Stimulated activated effector memory CD8-positive, alpha-beta T cell treated with anti-CD3 and anti-CD28 coated beads, Interleukin-12 subunit alpha, Interleukin-12 subunit beta, amount 100 ng/mL, for 72 hours (primary cell): Measurements from ENCODE around the gene MITD1.

Experiments
- ATAC-seq: fragments of 150-1000 bp; cut with Tn5 transposase; 2 replicates; pipeline ENCODE4 v1.10.0; 2021
- DNase-seq, 2 donors: peaks; one replicate each; pipeline ENCODE4 v3.0.0; 2021 to 2022; ENCODE audit warnings: low spot score in 2 of 2
- H3K27ac Mint-ChIP-seq: one replicate; pipeline ENCODE4 v1.8.0; 2022; ENCODE audit warnings: mild to moderate bottlenecking, mixed read lengths
- H3K36me3 Mint-ChIP-seq: one replicate; pipeline ENCODE4 v1.8.0; 2022; ENCODE audit warnings: mild to moderate bottlenecking, mixed read lengths
- H3K4me1 Mint-ChIP-seq: one replicate; pipeline ENCODE4 v1.8.0; 2022; ENCODE audit warnings: mixed read lengths
- H3K4me3 Mint-ChIP-seq: one replicate; pipeline ENCODE4 v1.8.0; 2022; ENCODE audit warnings: mild to moderate bottlenecking, mixed read lengths
- H3K9me3 Mint-ChIP-seq: one replicate; pipeline ENCODE4 v1.8.0; 2022; ENCODE audit warnings: mixed read lengths

Gene MITD1

DNA sequence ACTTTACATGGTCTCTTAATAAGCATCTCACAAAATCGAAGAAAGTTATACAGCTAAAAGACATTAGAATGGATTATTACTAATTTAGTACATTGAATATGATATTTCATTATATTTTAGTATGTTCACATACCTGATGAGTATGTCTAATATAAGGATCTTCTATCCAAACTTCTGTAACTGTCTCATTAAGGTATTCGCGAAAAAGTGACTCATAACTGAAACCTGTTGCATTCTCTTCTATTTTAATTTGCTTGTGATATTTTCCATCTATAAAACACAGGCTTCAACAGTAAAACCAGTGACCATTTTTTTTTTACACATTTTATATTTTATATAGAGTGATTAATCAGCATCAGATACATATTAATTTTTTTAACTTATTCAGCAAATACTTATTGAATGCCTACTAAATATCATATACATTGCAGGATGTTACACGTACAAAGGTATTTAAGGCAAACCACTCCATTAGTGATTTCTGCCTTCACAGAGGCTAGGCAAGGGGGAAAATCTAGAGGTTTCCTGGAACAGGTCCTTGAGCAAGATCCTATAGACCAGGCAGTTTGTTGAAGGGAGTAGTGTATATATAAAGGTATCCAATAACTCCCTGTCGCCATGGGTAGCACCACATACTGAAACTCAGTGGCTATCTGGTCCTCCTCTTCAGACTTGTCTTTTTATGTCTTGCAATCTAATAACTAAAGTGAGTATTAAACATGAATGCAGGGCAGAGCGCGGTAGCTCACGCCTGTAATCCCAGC, 9.3 kb downstream of the MITD1 start:
- H3K27ac Mint-ChIP-seq, result peak overlapping the region; percentile 34
- peaks cover 87% of the 10 kb centered on the region for H3K36me3 Mint-ChIP-seq

GRCh38 chr2:99169534-99169933, 11.3 kb downstream of the MITD1 start:
- Mint-ChIP-seq H3K4me3 (no peak overlapping the region), H3K27ac (peak overlapping the region; percentile 60), H3K4me1 (peaks cover 22% of the 10 kb centered on the region), H3K36me3 (peaks cover 98% of the 10 kb centered on the region), H3K9me3 (no peaks in the 10 kb centered on the region)
- ATAC-seq, result peak; percentile 88
- DNase-seq, result no peak

More for the DNA sequence above, 9.3 kb downstream of the MITD1 start:
- H3K9me3 Mint-ChIP-seq, result no peaks in the 10 kb centered on the region
- peaks cover 27% of the 10 kb centered on the region for H3K4me1 Mint-ChIP-seq
- H3K4me3 Mint-ChIP-seq, result no peak overlapping the region
- DNase-seq (no peak), ATAC-seq (no peak)

GRCh38 chr2:99166218-99166617, 14.6 kb downstream of the MITD1 start:
- ATAC-seq, result no peak

DNA sequence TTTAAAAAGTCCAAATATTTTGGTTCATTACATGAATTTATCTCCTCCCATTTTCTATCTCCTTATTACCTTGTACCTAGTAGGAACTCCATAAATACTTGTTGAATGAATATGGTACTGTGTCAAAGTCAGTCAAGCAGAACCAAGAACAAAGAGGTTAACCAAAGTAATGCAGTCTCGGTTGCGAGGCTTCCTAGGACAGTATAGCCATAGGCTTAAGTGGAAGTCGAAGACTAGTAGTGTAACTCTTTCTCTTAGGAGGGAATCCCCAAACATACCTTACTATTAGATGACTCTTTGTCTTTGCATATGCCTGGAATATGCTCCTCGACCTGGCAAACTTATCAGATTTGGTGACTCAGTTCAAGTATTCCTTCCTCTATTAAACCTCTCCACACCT, 21.3 kb downstream of the MITD1 start:
- no peak for ATAC-seq
- H3K9me3 Mint-ChIP-seq, result no peaks in the 10 kb centered on the region
- H3K27ac Mint-ChIP-seq, result peak overlapping the region; percentile 53
- H3K4me1 Mint-ChIP-seq, result peaks cover 33% of the 10 kb centered on the region
- H3K4me3 Mint-ChIP-seq, result no peak overlapping the region
- peaks cover 48% of the 10 kb centered on the region for H3K36me3 Mint-ChIP-seq
- no peak for DNase-seq

More at GRCh38 chr2:99166218-99166617, 14.6 kb downstream of the MITD1 start:
- no peaks in the 10 kb centered on the region for H3K9me3 Mint-ChIP-seq
- no peak overlapping the region for H3K4me3 Mint-ChIP-seq
- no peak for DNase-seq
- H3K27ac Mint-ChIP-seq, result no peak overlapping the region
- H3K36me3 Mint-ChIP-seq, result peaks cover 88% of the 10 kb centered on the region
- H3K4me1 Mint-ChIP-seq, result peaks cover 17% of the 10 kb centered on the region

DNA sequence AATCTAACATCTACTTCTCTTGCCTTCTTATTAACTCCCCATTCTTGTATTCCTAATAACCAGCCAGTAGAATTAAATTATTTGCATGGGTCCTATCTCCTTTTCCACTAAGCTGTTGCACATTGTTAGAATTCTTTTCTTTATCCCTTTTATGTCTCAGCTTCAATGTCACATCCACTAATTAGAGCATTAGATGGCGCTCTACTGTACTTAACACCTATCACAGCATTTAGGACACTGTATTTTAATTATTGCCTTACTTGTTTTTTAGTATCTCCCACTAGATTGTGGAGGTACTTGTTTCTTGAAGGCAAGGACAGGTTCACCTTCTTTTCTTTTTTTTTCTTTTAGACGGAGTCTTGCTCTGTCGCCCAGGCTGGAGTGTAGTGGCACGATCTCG, 22.3 kb downstream of the MITD1 start:
- H3K36me3 Mint-ChIP-seq, result peaks cover 45% of the 10 kb centered on the region
- peaks cover 38% of the 10 kb centered on the region for H3K4me1 Mint-ChIP-seq
- H3K27ac Mint-ChIP-seq, result no peak overlapping the region

DNA sequence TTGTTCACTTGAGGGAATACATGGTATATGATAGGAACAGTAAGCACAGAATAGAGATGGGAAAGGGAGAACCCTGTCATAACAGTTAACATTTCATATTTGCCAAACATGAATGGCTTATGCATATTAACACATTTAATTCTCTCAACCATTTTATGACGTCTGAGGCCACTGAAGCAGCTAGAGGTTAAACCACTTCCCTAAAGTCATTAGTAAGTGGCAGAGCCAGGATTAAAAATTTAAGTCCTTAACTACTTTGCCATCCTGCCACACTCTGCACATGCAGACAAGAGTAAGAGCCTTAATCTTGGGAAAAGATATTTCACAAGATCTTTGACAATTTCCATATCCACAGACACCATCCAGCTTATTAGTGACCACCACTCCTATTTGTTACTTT, 24.0 kb downstream of the MITD1 start:
- peaks cover 32% of the 10 kb centered on the region for H3K36me3 Mint-ChIP-seq
- ATAC-seq (no peak), DNase-seq (no peak)
- no peaks in the 10 kb centered on the region for H3K9me3 Mint-ChIP-seq
- peaks cover 38% of the 10 kb centered on the region for H3K4me1 Mint-ChIP-seq
- H3K4me3 Mint-ChIP-seq, result no peak overlapping the region
- H3K27ac Mint-ChIP-seq, result peak overlapping the region; percentile 8

More for the DNA sequence above, 22.3 kb downstream of the MITD1 start:
- DNase-seq, result no peak
- Mint-ChIP-seq H3K9me3 (no peaks in the 10 kb centered on the region), H3K4me3 (no peak overlapping the region)
- no peak for ATAC-seq

DNA sequence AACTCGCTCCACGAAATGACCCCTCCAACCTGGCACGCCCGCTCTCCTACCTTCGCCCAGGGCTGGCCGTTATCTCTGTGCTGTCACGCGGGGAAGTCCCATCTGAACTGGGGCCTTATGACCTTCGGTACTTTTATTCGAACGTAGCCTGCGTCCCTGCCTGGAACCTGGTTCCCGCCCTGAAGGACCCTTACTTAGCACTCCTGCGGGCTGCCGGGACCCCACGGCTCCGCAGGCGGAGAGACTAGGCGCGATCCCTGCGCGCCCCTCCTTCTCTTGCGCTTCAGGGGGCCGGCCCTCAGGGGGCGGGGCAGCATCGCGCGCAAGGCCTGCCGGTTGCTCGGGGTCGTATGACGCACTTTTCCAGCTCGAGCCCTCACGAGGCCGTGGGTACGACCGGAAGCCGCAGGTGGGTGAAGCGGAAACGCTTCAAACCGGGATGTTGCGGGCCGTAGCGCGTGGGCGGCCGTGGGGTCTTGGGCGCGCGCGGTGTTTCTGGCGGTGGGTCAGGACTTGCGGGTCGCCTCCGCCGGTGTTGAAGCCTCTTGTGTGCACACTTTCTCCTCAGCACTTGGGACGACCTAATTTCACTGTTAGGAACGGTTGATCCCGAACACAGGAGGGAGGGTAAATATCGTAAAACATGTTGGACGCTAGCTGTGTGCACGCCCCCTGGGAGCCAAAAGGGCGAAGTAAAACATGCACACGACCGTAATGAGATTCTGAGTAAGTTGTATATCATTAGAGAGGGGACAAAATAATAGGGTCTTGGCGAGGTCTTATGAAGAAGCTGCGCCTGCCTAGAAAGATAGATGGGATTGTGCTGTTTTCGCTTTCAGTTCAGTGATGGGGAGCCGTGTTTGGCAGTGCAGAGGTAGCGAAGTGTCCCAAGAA, 26.0 kb downstream of the MITD1 start, which contains the start of the genes LIPT1 and TSGA10:
Gene LIPT1 (plus strand): TSS at position 325 of the 894 bp plus-strand sequence. CDS start 6,991 bp downstream, outside the sequence.
Gene TSGA10 (minus strand): TSS at position 300 of the 894 bp plus-strand sequence. CDS start 45,503 bp downstream, outside the sequence.
- Mint-ChIP-seq H3K27ac (peak within 1 kb of the TSS; percentile 98), H3K4me1 (peaks cover 38% of the 10 kb centered on the region), H3K4me3 (no peak within 1 kb of the TSS), H3K36me3 (peaks cover 17% of the 10 kb centered on the region), H3K9me3 (no peaks in the 10 kb centered on the region)
- DNase-seq (peak; percentile 84 to 97), ATAC-seq (peak; percentile 98)

DNA sequence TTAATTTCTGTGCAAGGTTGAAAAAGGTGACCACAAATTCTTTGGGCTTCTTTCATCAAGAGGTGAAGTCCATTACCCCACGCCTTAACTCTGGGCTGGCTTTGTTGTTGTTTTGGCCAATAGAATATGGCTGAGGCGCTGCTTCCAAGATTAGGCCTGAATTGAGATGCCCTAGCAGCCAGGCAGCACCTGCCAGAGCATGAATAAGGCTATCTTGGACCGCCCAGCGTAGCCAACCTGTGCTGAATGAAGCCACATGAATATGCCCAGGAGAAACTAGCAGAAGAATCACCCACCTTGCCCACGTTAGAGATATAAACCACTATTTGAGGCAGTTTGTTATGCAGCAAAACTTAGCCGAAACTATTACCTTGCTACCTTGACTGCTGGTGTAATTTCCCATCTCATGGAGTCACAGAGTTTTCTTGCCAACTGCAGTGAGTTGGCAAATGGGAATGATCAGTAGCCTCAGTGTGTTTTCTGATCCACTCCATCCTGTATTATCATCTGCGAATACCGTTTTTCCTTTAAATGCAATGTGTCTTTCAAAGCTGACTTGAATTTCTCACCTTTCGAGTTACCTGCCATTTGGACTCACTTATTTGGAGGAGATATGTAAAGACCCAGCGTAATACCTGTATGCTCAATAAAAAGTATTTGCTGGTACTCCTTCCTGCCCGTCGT, 26.8 kb downstream of the MITD1 start:
- Mint-ChIP-seq H3K4me1 (peaks cover 31% of the 10 kb centered on the region), H3K4me3 (no peak overlapping the region), H3K27ac (peak overlapping the region; percentile 98), H3K9me3 (no peaks in the 10 kb centered on the region), H3K36me3 (peaks cover 11% of the 10 kb centered on the region)
- ATAC-seq, result no peak
- no peak for DNase-seq

- H3K9me3 Mint-ChIP-seq, result no peaks in the 10 kb centered on the region
Observed at GRCh38 chr2:99152199-99152895, 28.5 kb downstream of the MITD1 start.

GRCh38 chr2:99150706-99151105, 30.2 kb downstream of the MITD1 start:
- DNase-seq, result no peak
- H3K4me3 Mint-ChIP-seq, result no peak overlapping the region
- ATAC-seq, result no peak
- no peaks in the 10 kb centered on the region for H3K9me3 Mint-ChIP-seq
- H3K4me1 Mint-ChIP-seq, result peaks cover 15% of the 10 kb centered on the region
- H3K36me3 Mint-ChIP-seq, result peaks cover 11% of the 10 kb centered on the region
- H3K27ac Mint-ChIP-seq, result no peak overlapping the region

More at GRCh38 chr2:99152199-99152895, 28.5 kb downstream of the MITD1 start:
- peaks cover 11% of the 10 kb centered on the region for H3K36me3 Mint-ChIP-seq
- peaks cover 25% of the 10 kb centered on the region for H3K4me1 Mint-ChIP-seq
- no peak overlapping the region for H3K4me3 Mint-ChIP-seq
- no peak for DNase-seq
- H3K27ac Mint-ChIP-seq, result no peak overlapping the region
- no peak for ATAC-seq

- ATAC-seq, result peak; percentile 95
- H3K4me1 Mint-ChIP-seq, result no peaks in the 10 kb centered on the region
- DNase-seq, result peak; percentile 92 to 99
- peaks cover 11% of the 10 kb centered on the region for H3K36me3 Mint-ChIP-seq
- H3K27ac Mint-ChIP-seq, result peak within 1 kb of the TSS; percentile 94
- H3K9me3 Mint-ChIP-seq, result no peaks in the 10 kb centered on the region
- peak within 1 kb of the TSS; percentile 96 for H3K4me3 Mint-ChIP-seq
Observed at GRCh38 chr2:99141110-99142108, 39.4 kb downstream of the MITD1 start, which contains the start of gene C2orf15. Gene C2orf15, plus strand, starts transcription at chr2:99141707. Its CDS starts 8,852 bp downstream, at chr2:99150559.

GRCh38 chr2:99140860-99141109, 40.1 kb downstream of the MITD1 start:
- ATAC-seq (peak; percentile 57), DNase-seq (no peak)
- no peaks in the 10 kb centered on the region for H3K4me1 Mint-ChIP-seq
- no peaks in the 10 kb centered on the region for H3K9me3 Mint-ChIP-seq
- H3K4me3 Mint-ChIP-seq, result peak overlapping the region; percentile 96
- peaks cover 11% of the 10 kb centered on the region for H3K36me3 Mint-ChIP-seq
- peak overlapping the region; percentile 94 for H3K27ac Mint-ChIP-seq

DNA sequence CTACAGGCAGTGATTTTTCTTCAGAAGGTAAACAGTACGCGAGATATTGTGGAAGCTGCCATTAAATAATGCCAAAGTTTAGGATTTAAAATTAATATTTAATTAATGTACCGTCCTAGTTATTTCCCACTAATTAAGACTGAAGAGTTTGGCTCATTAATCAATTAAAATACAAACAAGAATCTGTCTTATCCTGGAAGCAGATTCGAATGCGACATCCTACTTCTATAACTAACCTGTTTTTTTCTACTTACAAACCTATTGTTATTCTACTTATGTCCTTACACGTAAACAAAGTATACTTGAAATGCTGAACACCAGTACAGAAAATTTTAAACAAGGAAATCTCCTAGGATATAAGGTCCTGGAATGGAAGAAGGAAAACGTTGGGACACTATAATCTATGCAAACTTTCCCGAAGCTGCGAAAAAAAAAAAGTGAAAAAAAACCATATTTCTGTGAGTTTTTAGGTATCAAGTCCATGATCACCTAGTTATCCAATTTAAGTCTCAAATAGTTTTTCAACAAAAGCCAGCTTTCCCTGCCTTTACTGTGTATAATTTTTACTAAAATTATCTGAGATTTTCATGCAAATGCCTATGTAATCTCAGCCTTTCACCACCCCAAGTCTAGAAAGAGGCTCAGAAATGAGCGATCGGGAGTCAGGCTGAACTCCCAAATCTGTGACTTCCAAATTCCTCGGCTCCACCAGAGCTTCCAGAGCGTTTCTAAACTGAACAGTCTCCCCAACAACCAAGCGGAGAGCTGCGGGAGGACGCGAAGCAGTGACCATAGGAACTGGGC, 40.6 kb downstream of the MITD1 start:
- ATAC-seq, result no peak
- peaks cover 11% of the 10 kb centered on the region for H3K36me3 Mint-ChIP-seq
- no peaks in the 10 kb centered on the region for H3K9me3 Mint-ChIP-seq
- peak overlapping the region; percentile 96 for H3K4me3 Mint-ChIP-seq
- H3K4me1 Mint-ChIP-seq, result no peaks in the 10 kb centered on the region
- peak overlapping the region; percentile 94 for H3K27ac Mint-ChIP-seq
- DNase-seq, result no peak
